ENCODE results near the gene SINHCAF. TPM values are rescaled to one million over a fixed set of nuclear protein-coding genes. Genes with fewer than 3 reads are reported as not detected.

The SINHCAF gene
- polyA plus RNA-seq, 10 donors: 25.7 to 53.9 (median 35.7) TPM

GRCh38 chr12:31339831-31340622, 14.1 kb upstream of the SINHCAF start:
- DNase-seq: no peak

- DNase-seq: no peak
These were observed 12.0 kb upstream of the SINHCAF start for GRCh38 chr12:31337952-31338351.

- DNase-seq: no peak
These were observed 5.3 kb upstream of the SINHCAF start for GRCh38 chr12:31331242-31331641.

GRCh38 chr12:31326736-31327659, 1.0 kb upstream of the SINHCAF start:
- peak in 2 of 3 donors; percentile 13 to 32 for DNase-seq

GRCh38 chr12:31325524-31325875, 450 bp downstream of the SINHCAF start:
- no peak for DNase-seq

- peak; percentile 38 to 89 (median 69) for DNase-seq
These were observed 966 bp downstream of the SINHCAF start for GRCh38 chr12:31324845-31325523.

GRCh38 chr12:31324116-31324844, 1.7 kb downstream of the SINHCAF start:
- DNase-seq: peak; percentile 52 to 90 (median 73)

GRCh38 chr12:31323391-31324115, 2.4 kb downstream of the SINHCAF start:
- peak in 1 of 3 donors; percentile 82 for DNase-seq

GRCh38 chr12:31322801-31323207, 3.1 kb downstream of the SINHCAF start:
- DNase-seq: peak in 2 of 3 donors; percentile 27 to 37

- no peak for DNase-seq
These were observed 4.1 kb downstream of the SINHCAF start for GRCh38 chr12:31321897-31322228.

- no peak for DNase-seq
These were observed 4.6 kb downstream of the SINHCAF start for GRCh38 chr12:31321186-31321896.

- DNase-seq: no peak
These were observed 7.2 kb downstream of the SINHCAF start for GRCh38 chr12:31318657-31319269.

GRCh38 chr12:31317471-31318395, 8.2 kb downstream of the SINHCAF start:
- DNase-seq: peak in 2 of 3 donors; percentile 19 to 55

- DNase-seq: no peak
These were observed 9.1 kb downstream of the SINHCAF start for GRCh38 chr12:31316891-31317290.

- no peak for DNase-seq
These were observed 10.0 kb downstream of the SINHCAF start for GRCh38 chr12:31315784-31316465.

- DNase-seq: no peak
These were observed 10.8 kb downstream of the SINHCAF start for GRCh38 chr12:31315044-31315715.

- no peak for DNase-seq
These were observed 13.5 kb downstream of the SINHCAF start for GRCh38 chr12:31312431-31312830.
